Fibroblast of villous mesenchyme (primary cell): ENCODE data around the gene PDE4D. TPM values are rescaled to one million over a fixed set of nuclear protein-coding genes. Genes with fewer than 3 reads are reported as not detected.

Source experiments
- DNase-seq: peaks from one replicate; pipeline ENCODE4 v3.0.0-alpha.2; 2010; ENCODE audit warnings: low read depth
- H3K4me3 ChIP-seq: 2 replicates; pipeline ENCODE4 v1.5.1; 2011; ENCODE audit warnings: low read depth, mild to moderate bottlenecking, low read length
- CTCF ChIP-seq: IDR thresholded peaks from 2 replicates; pipeline ENCODE4 v1.5.1; 2012; ENCODE audit warnings: low read depth, mild to moderate bottlenecking, low read length; ENCODE audit not compliant: insufficient read depth
- total RNA-seq: library from RNA; depleted of rRNA; stranded (reverse); fragments of >200 nt; gene quantifications from 2 replicates; pipeline ENCODE4 v1.2.3, GENCODE V29; 2012

PDE4D gene
- total RNA-seq, 1 donor = 6.0 TPM

DNA sequence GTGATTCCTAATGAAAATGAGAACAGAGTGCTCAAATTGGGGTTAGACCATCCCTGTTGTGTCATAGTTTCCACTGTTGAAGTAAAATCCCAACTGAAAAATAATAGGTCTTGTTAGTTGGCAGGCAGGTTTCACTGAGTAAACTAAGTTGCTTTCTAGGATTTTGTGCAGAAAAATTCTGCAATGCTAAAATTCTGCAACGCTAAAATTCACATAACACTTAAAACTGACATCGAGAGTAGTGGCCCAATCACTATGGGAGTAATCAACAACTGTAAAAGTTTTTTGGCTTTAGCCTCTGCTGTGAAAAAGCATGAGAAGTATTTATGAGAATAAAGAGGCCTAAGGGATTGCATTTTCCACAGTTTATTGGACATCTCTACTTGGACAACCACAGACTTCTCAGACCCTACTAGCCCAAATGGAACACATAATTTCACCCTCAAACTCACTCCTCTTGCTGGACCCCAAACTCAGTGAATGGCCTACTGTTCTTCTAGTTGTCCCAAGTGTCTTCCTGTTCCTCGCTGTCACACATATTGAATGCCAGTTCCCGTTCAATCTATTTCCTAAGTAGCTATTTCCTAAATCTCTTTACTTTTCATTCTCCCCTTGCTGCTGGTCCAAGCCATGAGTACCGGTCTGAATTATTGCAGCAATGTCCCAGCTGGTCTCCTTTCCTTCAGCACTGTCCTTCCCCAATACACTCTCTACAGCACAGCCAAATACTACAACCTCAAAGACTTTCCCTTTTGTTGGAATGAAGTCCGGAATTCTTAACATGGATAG, 355.4 kb downstream of the PDE4D start:
- TF ChIP-seq CTCF = no peak
- no peak for DNase-seq

GRCh38 chr5:59536875-59537274, 356.7 kb downstream of the PDE4D start:
- H3K4me3 ChIP-seq = no peak overlapping the region
- TF ChIP-seq CTCF = no peak
- no peak for DNase-seq

More for the DNA sequence above, 355.4 kb downstream of the PDE4D start:
- H3K4me3 ChIP-seq = no peak overlapping the region

DNA sequence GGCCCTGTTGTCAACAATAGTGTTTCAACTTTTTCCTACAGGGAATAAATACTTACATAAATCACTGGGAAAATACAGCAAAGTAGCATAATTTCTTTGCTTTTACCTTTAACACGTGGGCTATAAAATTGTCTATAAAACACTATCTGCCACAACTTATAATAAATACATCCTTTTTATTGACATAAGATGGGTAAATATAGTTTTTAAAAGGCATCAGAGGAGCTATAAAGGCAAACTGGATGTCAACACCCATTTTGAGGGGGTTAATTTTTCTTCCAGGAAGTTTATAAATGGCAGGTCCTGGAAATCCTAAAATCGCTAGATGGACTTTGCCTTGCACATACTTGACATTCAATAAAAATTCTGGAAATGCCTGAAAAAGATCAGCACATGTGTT, 358.0 kb downstream of the PDE4D start:
- DNase-seq = no peak
- no peak for TF ChIP-seq CTCF
- no peak overlapping the region for H3K4me3 ChIP-seq

- H3K4me3 ChIP-seq = no peak overlapping the region
- DNase-seq = no peak
- no peak for TF ChIP-seq CTCF
Observed at GRCh38 chr5:59533730-59534108, 359.8 kb downstream of the PDE4D start.

DNA sequence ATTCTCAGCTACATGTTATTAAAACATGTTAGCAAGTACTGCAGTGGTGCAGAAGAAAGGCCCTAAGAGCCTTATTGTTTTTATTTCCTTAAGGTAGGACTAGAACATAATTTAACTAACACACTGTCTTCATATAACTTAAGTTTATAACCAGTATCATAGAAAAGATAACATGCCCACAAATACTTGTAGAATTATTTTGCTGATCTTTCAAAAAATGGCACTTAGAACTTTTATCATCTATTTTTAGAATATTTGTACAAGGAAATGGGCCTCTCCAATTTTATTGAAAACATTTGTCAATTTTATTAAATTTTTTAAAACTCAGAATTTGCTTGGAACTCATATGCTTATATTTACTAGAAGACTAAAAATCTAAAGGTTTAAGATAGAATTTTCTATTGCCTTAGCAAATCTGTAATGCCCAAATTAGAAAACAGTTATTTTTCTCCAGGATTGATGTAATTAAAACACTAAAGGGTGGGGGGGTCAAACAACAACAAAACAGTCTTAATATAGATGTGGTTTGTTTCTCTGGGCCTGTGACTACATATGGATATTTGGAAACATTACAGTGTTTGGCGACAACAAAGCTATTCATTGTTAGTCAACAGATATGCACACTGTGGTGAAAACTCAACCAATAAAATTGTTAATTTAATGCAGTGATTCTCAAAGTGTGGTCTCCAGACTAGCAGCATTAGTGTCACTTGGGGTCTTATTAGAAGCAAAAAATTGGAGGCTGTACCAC, 360.4 kb downstream of the PDE4D start:
- TF ChIP-seq CTCF = no peak
- no peak overlapping the region for H3K4me3 ChIP-seq
- DNase-seq = no peak

GRCh38 chr5:59529239-59529638, 364.3 kb downstream of the PDE4D start:
- no peak for TF ChIP-seq CTCF
- H3K4me3 ChIP-seq = no peak overlapping the region
- DNase-seq = no peak
